ENCODE measurements around the gene ATP7B.

Gene ATP7B

DNA sequence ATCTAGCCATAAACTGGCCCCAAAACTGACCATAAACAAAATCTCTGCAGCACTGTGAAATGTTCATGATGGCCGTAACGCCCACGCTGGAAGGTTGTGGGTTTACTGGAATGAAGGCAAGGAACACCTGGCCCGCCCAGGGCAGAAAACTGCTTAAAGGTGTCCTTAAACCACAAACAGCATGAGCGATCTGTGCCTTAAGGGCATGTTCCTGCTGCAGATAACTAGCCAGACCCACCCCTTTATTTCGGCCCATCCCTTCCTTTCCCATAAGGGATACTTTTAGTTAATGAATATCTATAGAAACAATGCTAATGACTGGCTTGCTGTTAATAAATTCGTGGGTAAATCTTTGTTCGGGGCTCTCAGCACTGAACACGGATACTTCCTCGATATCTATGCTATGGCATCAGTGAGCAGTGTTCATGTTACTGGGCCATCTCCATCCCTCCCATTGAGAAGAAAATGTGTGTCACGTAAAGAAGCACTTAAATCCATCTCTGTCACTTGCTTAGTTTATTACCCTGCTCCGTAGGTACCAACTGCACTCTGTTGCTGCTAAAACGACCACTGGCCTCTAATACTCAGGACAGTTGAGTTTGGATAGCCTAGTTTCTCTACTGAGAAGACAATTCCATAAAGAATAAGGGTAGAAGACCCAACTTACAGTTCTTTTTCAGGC is 5.3 kb downstream of the ATP7B start:
- TF ChIP-seq, protein P1, sequence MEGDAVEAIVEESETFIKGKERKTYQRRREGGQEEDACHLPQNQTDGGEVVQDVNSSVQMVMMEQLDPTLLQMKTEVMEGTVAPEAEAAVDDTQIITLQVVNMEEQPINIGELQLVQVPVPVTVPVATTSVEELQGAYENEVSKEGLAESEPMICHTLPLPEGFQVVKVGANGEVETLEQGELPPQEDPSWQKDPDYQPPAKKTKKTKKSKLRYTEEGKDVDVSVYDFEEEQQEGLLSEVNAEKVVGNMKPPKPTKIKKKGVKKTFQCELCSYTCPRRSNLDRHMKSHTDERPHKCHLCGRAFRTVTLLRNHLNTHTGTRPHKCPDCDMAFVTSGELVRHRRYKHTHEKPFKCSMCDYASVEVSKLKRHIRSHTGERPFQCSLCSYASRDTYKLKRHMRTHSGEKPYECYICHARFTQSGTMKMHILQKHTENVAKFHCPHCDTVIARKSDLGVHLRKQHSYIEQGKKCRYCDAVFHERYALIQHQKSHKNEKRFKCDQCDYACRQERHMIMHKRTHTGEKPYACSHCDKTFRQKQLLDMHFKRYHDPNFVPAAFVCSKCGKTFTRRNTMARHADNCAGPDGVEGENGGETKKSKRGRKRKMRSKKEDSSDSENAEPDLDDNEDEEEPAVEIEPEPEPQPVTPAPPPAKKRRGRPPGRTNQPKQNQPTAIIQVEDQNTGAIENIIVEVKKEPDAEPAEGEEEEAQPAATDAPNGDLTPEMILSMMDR (IDR thresholded peaks at IDR 0.05) = no peak

DNA sequence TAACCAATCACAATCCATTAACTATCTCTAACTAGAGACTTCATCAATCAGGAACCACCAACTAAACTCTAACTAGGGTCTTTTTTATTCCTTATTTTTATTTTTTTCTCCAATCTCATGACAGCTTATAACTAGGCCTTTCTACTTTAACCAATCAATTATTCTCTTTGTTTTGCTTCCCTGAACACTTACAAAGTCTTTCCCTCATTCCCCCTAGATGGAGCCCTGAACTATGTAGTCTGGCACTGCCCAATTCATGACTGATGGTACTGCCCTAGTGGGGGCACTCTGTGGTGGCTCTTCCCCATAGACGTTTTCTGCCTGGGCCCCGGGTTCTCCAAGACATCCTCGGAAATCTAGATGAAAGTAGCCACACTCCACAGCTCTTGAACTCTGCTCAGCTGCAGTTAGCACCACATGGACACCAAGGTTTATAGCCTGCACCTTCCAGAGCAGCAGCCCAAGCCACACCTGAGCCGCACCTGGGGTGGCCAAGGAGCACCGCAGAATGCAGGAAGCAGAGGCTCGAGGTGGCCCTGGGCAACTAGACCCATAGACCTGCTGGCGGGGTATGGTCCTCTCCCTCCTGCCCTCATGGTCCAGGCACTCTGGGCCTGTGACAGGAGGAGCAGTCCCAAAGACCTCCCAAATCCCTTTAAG is 6.6 kb downstream of the ATP7B start:
- TF ChIP-seq, protein P1 (IDR thresholded peaks at IDR 0.05) = no peak

DNA sequence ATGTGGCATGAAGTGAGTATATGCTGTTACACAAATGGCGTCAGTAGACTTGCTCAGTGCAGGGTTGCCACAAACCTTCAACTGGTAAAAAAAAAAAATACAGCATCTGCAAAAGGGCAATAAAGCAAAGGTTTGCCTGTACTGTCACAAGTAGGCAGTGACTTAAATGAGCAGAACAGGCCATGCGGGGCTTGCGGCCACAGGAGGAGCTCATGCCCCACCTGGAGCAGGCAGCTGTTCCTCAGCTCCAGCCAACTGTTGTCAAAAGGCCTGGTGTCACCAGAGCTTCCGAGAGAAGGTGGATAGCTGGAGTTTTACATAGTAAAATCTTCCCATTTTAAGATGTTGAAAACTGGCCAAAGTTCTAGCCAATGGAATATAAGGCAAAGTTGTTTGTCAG is 7.7 kb downstream of the ATP7B start:
- TF ChIP-seq, protein P1 (IDR thresholded peaks at IDR 0.05) = no peak

DNA sequence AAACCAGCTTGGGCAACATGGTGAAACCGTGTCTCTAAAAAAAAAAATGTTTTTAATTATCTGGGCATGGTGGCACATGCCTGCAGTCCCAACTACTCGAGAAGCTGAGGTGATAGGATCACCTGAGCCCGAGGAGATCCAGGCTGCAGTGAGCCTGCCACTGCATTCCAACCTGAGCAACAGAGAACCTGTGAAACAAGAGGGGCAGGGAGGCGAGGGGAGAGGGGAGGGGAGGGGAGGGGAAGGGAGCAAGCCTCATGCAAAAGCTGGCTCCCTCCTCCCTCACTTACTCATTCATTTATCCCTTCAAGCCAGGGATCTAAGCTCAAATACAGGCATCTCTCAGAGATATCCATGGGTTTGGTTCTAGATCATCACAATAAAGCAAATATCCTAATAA is 8.9 kb downstream of the ATP7B start:
- TF ChIP-seq, protein P1 (IDR thresholded peaks at IDR 0.05) = no peak

DNA sequence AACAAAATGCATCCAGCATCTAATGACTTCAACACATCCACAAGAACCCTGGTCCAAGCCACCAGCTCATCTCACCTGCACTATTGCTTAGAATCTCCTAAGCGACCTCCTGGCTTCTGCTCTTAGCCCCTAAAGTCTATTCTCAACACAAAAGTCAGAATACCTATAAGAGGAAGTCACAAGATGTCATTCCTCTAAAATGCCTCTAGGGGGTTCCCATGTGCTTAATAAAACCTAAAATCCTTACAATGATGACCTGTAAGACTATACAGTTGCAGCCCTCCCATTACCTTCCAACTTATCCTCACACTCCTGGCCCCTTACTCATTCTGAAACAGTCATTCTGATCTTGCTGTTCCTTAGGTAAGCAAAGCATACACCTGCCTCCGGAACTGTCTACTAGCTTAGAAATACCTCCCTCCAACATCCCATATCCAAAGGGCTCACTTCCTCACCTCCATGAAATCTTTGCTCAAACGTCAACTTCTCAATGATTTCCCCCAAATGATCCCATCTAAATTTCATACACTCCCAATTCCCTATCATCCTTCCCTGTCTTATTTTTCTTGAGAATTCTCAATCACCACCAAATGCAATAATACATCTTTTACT is 10.0 kb downstream of the ATP7B start:
- TF ChIP-seq, protein P1 (IDR thresholded peaks at IDR 0.05) = peak; percentile 51

DNA sequence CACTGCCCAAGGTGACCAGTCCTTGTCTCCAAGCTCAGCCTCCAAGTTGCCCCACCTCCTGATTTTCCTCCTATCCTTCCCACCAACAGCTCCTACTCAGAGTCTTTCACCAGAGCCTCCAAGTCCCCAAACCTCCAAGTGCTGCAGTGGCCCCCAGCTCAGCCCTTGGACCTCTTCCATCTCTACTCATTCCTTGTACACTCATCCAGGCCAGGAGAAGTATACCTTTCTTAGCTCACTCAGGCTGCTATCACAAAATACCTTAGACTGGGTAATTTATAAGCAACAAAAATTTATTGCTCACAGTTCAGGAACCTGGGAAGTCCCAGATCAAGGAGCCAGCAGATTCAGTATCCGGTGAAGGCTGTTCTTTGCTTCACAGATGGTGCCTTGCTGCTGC is 11.3 kb downstream of the ATP7B start:
- TF ChIP-seq, protein P1 (IDR thresholded peaks at IDR 0.05) = no peak

DNA sequence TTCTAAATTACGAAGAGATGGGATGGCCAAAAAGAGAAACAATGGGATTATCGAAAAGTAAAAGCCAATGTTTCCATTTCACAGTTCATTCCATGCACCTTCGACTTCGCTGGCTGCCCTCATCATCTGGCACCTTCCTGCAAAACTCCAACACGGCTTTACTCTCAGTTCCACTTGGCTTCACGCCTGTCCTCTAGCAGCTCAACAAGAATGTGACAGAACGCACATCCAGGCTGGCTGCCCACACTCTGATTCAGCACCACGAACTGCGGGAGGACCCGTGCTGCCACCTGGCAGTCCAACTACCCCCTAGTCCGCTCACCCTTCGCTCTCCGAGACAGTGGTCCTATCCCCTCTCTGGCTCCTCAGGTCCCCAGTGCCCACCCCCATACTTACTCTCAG is 11.7 kb downstream of the ATP7B start:
- TF ChIP-seq, protein P1 (IDR thresholded peaks at IDR 0.05) = no peak
